IMR-90 (cell line): Measurements from ENCODE around the gene ZBTB46. TPM values are rescaled to one million over a fixed set of nuclear protein-coding genes. Genes with fewer than 3 reads are reported as not detected.
"Not testable (repeated sequence)": the region's sequence is repeated elsewhere in the genome, so short reads cannot be mapped to it uniquely, and the experiment has no call there.

Source experiments
- ATAC-seq: fragments of 200-7000 bp; cut with Tn5 transposase; 2 replicates; pipeline ENCODE4 v1.9.1; 2020; ENCODE audit warnings: low read depth, mild to moderate bottlenecking, moderate library complexity
- BruUV-seq: library from RNA; stranded (reverse); fragments of 400-500 nt; replicated peaks from 2 replicates; lab custom pipeline; 2021; lab: Mats Ljungman, UMichigan
- CTCF ChIA-PET: fragments of 300-600 bp; formaldehyde crosslinking; extraction: SDS; loops from one replicate; lab custom pipeline; 2021; ENCODE audit warnings: antibody characterized with exemption; lab: Yijun Ruan, JAX
- POLR2A ChIA-PET: fragments of 300-600 bp; sonication (Branson Sonifier 250); formaldehyde crosslinking; loops from one replicate; lab custom pipeline; 2022; ENCODE audit warnings: antibody characterized with exemption; ENCODE audit not compliant: unreplicated experiment; lab: Charles Lee
- DNase-seq: peaks from one replicate; pipeline ENCODE4 v3.0.0; 2013
- H2AFZ ChIP-seq: replicated peaks from 2 replicates; pipeline ENCODE3; 2013; ENCODE audit warnings: low read length, mild to moderate bottlenecking; ENCODE audit not compliant: poor library complexity
- H2AK5ac ChIP-seq: 2 replicates; pipeline ENCODE4 v1.6.1; 2013; ENCODE audit warnings: low read depth, low read length, inconsistent platforms
- H2AK9ac ChIP-seq: replicated peaks from 2 replicates; pipeline ENCODE3; 2013; ENCODE audit warnings: mild to moderate bottlenecking, low read depth, low read length, moderate library complexity; ENCODE audit not compliant: poor library complexity
- H2BK120ac ChIP-seq: 2 replicates; pipeline ENCODE4 v1.6.1; 2013; ENCODE audit warnings: low read depth, low read length, inconsistent platforms
- H2BK15ac ChIP-seq: 3 replicates; pipeline ENCODE4 v1.6.1; 2013; ENCODE audit warnings: low read depth, low read length, inconsistent platforms
- H2BK20ac ChIP-seq: 2 replicates; pipeline ENCODE4 v1.6.1; 2013; ENCODE audit warnings: low read depth, mild to moderate bottlenecking, inconsistent platforms, low read length, moderate library complexity
- H2BK5ac ChIP-seq: 2 replicates; pipeline ENCODE4 v1.6.1; 2013; ENCODE audit warnings: mild to moderate bottlenecking, low read depth, low read length, inconsistent platforms; ENCODE audit not compliant: poor library complexity, severe bottlenecking
- H3K14ac ChIP-seq: replicated peaks from 2 replicates; pipeline ENCODE4 v1.6.1; 2013; ENCODE audit warnings: low read depth, low read length, inconsistent platforms
- H3K18ac ChIP-seq: 2 replicates; pipeline ENCODE4 v1.6.1; 2013; ENCODE audit warnings: low read depth, low read length, control low read depth
- H3K23ac ChIP-seq: 2 replicates; pipeline ENCODE4 v1.6.1; 2013; ENCODE audit warnings: low read depth, low read length, inconsistent platforms
- H3K27ac ChIP-seq: 2 replicates; pipeline ENCODE4 v1.5.1; 2013; ENCODE audit warnings: mild to moderate bottlenecking, control low read depth, low read length; ENCODE audit not compliant: insufficient read depth
- H3K27me3 ChIP-seq: 2 replicates; pipeline ENCODE4 v1.6.1; 2013; ENCODE audit warnings: low read length; ENCODE audit not compliant: control insufficient read depth, insufficient read depth
- H3K36me3 ChIP-seq: 2 replicates; pipeline ENCODE4 v1.6.1; 2013; ENCODE audit warnings: low read length, mixed read lengths; ENCODE audit not compliant: control insufficient read depth, insufficient read depth
- H3K4ac ChIP-seq: 2 replicates; pipeline ENCODE4 v1.6.1; 2013; ENCODE audit warnings: low read depth, low read length, inconsistent platforms
- H3K4me1 ChIP-seq: 2 replicates; pipeline ENCODE4 v1.6.1; 2013; ENCODE audit warnings: low read length, mixed read lengths; ENCODE audit not compliant: control insufficient read depth, insufficient read depth
- H3K4me2 ChIP-seq: 2 replicates; pipeline ENCODE4 v1.6.1; 2013; ENCODE audit warnings: low read depth, mild to moderate bottlenecking, control low read depth, low read length, moderate library complexity
- H3K4me3 ChIP-seq: 2 replicates; pipeline ENCODE4 v1.5.1; 2013; ENCODE audit warnings: low read depth, mild to moderate bottlenecking, control low read depth, low read length, moderate library complexity; ENCODE audit not compliant: insufficient read depth
- H3K56ac ChIP-seq: 2 replicates; pipeline ENCODE4 v1.6.1; 2013; ENCODE audit warnings: low read length, inconsistent platforms; ENCODE audit not compliant: insufficient read depth; ENCODE audit errors: extremely low read depth
- H3K79me1 ChIP-seq, 2 experiments: 2 replicates each; pipeline ENCODE4 v1.6.1; 2013; ENCODE audit warnings: low read length in 2 of 2, inconsistent platforms in 1 of 2, low read depth in 1 of 2
- H3K9ac ChIP-seq: 2 replicates; pipeline ENCODE4 v1.6.1; 2013; ENCODE audit warnings: low read depth, low read length, control low read depth
- H3K9me1 ChIP-seq: 2 replicates; pipeline ENCODE4 v1.6.1; 2013; ENCODE audit warnings: low read length, inconsistent platforms; ENCODE audit not compliant: insufficient read depth
- H3K9me3 ChIP-seq: 2 replicates; pipeline ENCODE4 v1.6.1; 2013; ENCODE audit warnings: low read length; ENCODE audit not compliant: control insufficient read depth, insufficient read depth
- H4K20me1 ChIP-seq: 2 replicates; pipeline ENCODE4 v1.6.1; 2013; ENCODE audit warnings: low read length, inconsistent platforms; ENCODE audit not compliant: insufficient read depth
- H4K5ac ChIP-seq: 2 replicates; pipeline ENCODE4 v1.6.1; 2013; ENCODE audit warnings: mild to moderate bottlenecking, low read depth, low read length, control low read depth
- H4K8ac ChIP-seq, 2 experiments: 2 replicates each; pipeline ENCODE4 v1.6.1; 2013; ENCODE audit warnings: low read depth in 2 of 2, low read length in 2 of 2, control low read depth in 1 of 2, inconsistent platforms in 1 of 2
- H4K91ac ChIP-seq: 2 replicates; pipeline ENCODE4 v1.6.1; 2013; ENCODE audit warnings: low read depth, low read length, inconsistent platforms; ENCODE audit not compliant: insufficient read depth
- WGBS, 2 experiments: methylation state at CpG; one replicate each; pipeline versions ENCODE4 v1.1.5 to v1.1.7; 2013; ENCODE audit warnings: missing lambda C conversion rate in 2 of 2; ENCODE audit not compliant: insufficient read length in 1 of 2; ENCODE audit errors: extremely low coverage in 2 of 2; 5-methylcytosine and 5-hydroxymethylcytosine counted together
- dilution Hi-C: fragments of 300-500 bp; cut with HindIII; formaldehyde crosslinking; loops from one replicate; pipeline ENCODE4 v1.14.3; 2018; ENCODE audit warnings: low sequenced_read_pairs; ENCODE audit not compliant: unreplicated experiment
- in situ Hi-C: fragments of 300-500 bp; cut with MboI; formaldehyde crosslinking; loops from 3 replicates; pipeline ENCODE4 v1.14.3; 2019; ENCODE audit warnings: low sequenced_read_pairs, inconsistent platforms, mixed read lengths
- intact Hi-C: fragments of 100-400 bp; cut with micrococcal nuclease; formaldehyde crosslinking; loops from 2 replicates; pipeline ENCODE4 v1.10.0; 2022
- polyA plus RNA-seq, 3 experiments: library from polyadenylated mRNA; depleted of rRNA; stranded (reverse); fragments of >200 nt; gene quantifications; 2 replicates each; pipeline ENCODE4 v1.2.3, GENCODE V29; 2012; ENCODE audit warnings: low replicate concordance in 1 of 3
- total RNA-seq: library from RNA; depleted of rRNA; stranded (reverse); fragments of >200 nt; gene quantifications from 2 replicates; pipeline ENCODE4 v1.2.3, GENCODE V29; 2012

ZBTB46 gene
- total and polyA plus RNA-seq, 2 of the 4 experiments (the other 2 are of a cell fraction), result 4.2 to 14.9 TPM

GRCh38 chr20:63867042-63867441 is 36.0 kb upstream of the ZBTB46 start:
- POLR2A ChIA-PET, result interaction anchor here (0.6 kb wide), 1 partner anchor 145 kb away, joined by 3 read pairs; no protein-coding TSS in a partner anchor
- H3K9ac ChIP-seq, H3K56ac ChIP-seq, H3K27me3 ChIP-seq, H3K14ac ChIP-seq, intact Hi-C loops, H2BK20ac ChIP-seq, H2AK9ac ChIP-seq, DNase-seq, H4K91ac ChIP-seq, H3K4ac ChIP-seq, H4K8ac ChIP-seq, H4K20me1 ChIP-seq, H2AK5ac ChIP-seq, H2BK5ac ChIP-seq, ATAC-seq, H3K4me2 ChIP-seq, H2AFZ ChIP-seq, H4K5ac ChIP-seq, H3K4me3 ChIP-seq, dilution Hi-C loops, H3K27ac ChIP-seq, H3K9me3 ChIP-seq, H3K23ac ChIP-seq, H2BK120ac ChIP-seq, H3K9me1 ChIP-seq, H3K4me1 ChIP-seq, H3K18ac ChIP-seq, BruUV-seq, CTCF ChIA-PET, H2BK15ac ChIP-seq: not testable (repeated sequence)
- H3K79me1 ChIP-seq, result peaks cover 18 to 61% of the 10 kb centered on the region in 2 experiments
- H3K36me3 ChIP-seq, result peaks cover 29% of the 10 kb centered on the region
- WGBS, 2 experiments, result 82% methylated on average over 3 of the region's 13 CpGs; no CpG with 5 or more reads in 1 of the 2 experiments
- in situ Hi-C loops, result loop anchor here (10.0 kb wide), 2 partner anchors 162 to 332 kb away; partner anchors contain the start of genes ARFRP1, PTK6 and ZGPAT
